DND-41 (cell line): ENCODE results near the gene SMAD7.

Source experiments
- EZH2 ChIP-seq: IDR thresholded peaks from 3 replicates; pipeline ENCODE4 v1.6.1; 2012; ENCODE audit warnings: borderline replicate concordance, low read depth, mild to moderate bottlenecking, moderate library complexity, low read length, inconsistent platforms; ENCODE audit not compliant: severe bottlenecking
- TF ChIP-seq, protein P1 (sequence below): IDR thresholded peaks from 2 replicates; pipeline ENCODE4 v1.5.1; 2012; ENCODE audit warnings: borderline replicate concordance, low read length, moderate library complexity, mild to moderate bottlenecking; ENCODE audit not compliant: poor library complexity, severe bottlenecking; ENCODE audit errors: extremely low read depth

- TF ChIP-seq, protein P1, sequence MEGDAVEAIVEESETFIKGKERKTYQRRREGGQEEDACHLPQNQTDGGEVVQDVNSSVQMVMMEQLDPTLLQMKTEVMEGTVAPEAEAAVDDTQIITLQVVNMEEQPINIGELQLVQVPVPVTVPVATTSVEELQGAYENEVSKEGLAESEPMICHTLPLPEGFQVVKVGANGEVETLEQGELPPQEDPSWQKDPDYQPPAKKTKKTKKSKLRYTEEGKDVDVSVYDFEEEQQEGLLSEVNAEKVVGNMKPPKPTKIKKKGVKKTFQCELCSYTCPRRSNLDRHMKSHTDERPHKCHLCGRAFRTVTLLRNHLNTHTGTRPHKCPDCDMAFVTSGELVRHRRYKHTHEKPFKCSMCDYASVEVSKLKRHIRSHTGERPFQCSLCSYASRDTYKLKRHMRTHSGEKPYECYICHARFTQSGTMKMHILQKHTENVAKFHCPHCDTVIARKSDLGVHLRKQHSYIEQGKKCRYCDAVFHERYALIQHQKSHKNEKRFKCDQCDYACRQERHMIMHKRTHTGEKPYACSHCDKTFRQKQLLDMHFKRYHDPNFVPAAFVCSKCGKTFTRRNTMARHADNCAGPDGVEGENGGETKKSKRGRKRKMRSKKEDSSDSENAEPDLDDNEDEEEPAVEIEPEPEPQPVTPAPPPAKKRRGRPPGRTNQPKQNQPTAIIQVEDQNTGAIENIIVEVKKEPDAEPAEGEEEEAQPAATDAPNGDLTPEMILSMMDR, result no peak
- no peak for TF ChIP-seq EZH2
Measured at GRCh38 chr18:48928787-48929186, 22.0 kb downstream of the SMAD7 start.
